BLaER1 (cell line): Measurements from ENCODE around the gene MAEA.

Source experiments
- H3K27ac ChIP-seq: shearing (Covaris generic); formaldehyde crosslinking; 2 replicates; pipeline ENCODE4 v1.8.1; 2022
- H3K27me3 ChIP-seq: shearing (Covaris generic); formaldehyde crosslinking; 2 replicates; pipeline ENCODE4 v1.8.1; 2022
- H3K36me3 ChIP-seq: shearing (Covaris generic); formaldehyde crosslinking; 2 replicates; pipeline ENCODE4 v1.8.1; 2022
- H3K4me1 ChIP-seq: shearing (Covaris generic); formaldehyde crosslinking; 2 replicates; pipeline ENCODE4 v1.8.1; 2022
- H3K4me2 ChIP-seq: shearing (Covaris generic); formaldehyde crosslinking; 2 replicates; pipeline ENCODE4 v1.8.1; 2022
- H3K4me3 ChIP-seq: shearing (Covaris generic); formaldehyde crosslinking; 2 replicates; pipeline ENCODE4 v1.8.1; 2022
- H3K9ac ChIP-seq: shearing (Covaris generic); formaldehyde crosslinking; 2 replicates; pipeline ENCODE4 v1.8.1; 2022
- H3K9me3 ChIP-seq: shearing (Covaris generic); formaldehyde crosslinking; 2 replicates; pipeline ENCODE4 v1.8.1; 2022
- H4K20me1 ChIP-seq: shearing (Covaris generic); formaldehyde crosslinking; 2 replicates; pipeline ENCODE4 v1.8.1; 2022
- Cebpa-rat ChIP-seq: shearing (Covaris generic); IDR thresholded peaks from 2 replicates; pipeline ENCODE4 v1.8.1; 2022

Gene MAEA

DNA sequence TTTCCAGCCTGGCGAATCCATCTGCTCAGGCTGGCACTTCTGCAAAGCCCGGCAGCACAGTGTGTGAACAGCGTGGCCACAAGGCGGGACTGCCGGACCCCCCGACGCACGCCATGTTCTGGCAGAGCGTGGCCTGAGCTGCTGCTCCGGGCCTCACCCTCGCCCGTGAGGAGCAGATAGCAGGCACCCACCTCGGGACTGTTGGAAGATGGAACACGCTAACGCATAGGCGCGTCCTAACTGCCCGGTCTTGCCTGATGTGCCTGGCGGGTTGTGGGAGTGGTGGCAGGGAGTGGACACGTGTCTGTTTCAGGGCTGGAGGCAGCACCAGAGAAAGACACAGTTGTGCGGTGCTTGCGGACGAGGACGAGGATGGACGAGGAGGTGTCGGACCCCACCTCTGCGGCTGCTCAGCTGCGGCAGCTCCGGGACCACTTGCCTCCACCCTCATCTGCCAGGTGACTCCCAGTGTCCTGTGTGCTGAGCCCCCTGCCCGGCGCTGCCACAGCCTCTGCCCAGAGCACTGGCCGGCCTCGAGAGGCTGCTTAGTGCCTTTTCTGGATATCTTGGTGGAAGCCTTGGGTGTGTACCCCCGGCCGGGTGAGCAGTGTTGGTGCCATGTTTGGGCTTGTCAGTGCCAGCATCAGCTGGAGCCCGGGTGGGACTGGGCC lies 85.5 kb downstream of the MAEA start:
- Histone ChIP-seq H3K27ac (no peak overlapping the region; the same call in 1 of the 2 replicates), H4K20me1 (peaks cover 15% of the 10 kb centered on the region; the same call in 1 of the 2 replicates), H3K4me3 (no peak overlapping the region), H3K4me2 (peak overlapping the region; percentile 88; the same call in 1 of the 2 replicates), H3K9me3 (peaks cover 15% of the 10 kb centered on the region), H3K36me3 (peaks cover 15% of the 10 kb centered on the region; the same call in 1 of the 2 replicates), H3K4me1 (peaks cover 40% of the 10 kb centered on the region), H3K9ac (no peak overlapping the region), H3K27me3 (no peaks in the 10 kb centered on the region)
- TF ChIP-seq Cebpa-rat: no peak

DNA sequence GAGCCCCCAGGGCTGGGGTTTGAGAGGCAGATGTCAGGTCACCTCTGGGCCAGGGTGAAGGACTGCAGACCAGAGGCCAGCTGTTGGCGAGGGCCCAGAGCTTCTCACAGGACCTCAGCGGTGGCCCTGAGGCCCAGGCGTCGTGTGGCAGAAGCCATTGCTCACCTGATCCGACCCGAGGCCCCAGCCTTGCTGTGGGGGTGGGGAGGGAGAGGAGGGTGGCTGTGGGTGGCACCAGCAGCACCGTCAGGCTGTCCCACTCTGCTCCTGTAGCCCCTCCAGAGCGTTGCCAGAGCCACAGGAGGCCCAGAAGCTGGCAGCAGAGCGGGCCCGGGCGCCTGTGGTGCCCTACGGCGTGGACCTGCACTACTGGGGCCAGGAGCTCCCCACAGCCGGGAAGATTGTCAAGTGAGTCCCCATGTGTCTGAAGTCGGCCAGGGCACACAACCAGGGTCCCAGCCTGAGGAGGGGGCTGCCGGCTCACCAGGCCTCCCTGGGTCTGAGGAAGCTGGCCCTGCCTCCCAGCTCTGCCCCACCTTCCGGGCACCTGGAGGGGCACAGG lies 86.2 kb downstream of the MAEA start:
- H3K4me1 ChIP-seq: peaks cover 40% of the 10 kb centered on the region
- no peaks in the 10 kb centered on the region for H3K27me3 ChIP-seq
- H3K9ac ChIP-seq: peak overlapping the region; percentile 60; the same call in 1 of the 2 replicates
- H3K36me3 ChIP-seq: peaks cover 15% of the 10 kb centered on the region; the same call in 1 of the 2 replicates
- peaks cover 15% of the 10 kb centered on the region for H3K9me3 ChIP-seq
- peaks cover 15% of the 10 kb centered on the region; the same call in 1 of the 2 replicates for H4K20me1 ChIP-seq
- H3K4me3 ChIP-seq: no peak overlapping the region; the same call in 1 of the 2 replicates
- TF ChIP-seq Cebpa-rat: no peak
- peak overlapping the region; percentile 60 for H3K27ac ChIP-seq
- H3K4me2 ChIP-seq: peak overlapping the region; percentile 88

DNA sequence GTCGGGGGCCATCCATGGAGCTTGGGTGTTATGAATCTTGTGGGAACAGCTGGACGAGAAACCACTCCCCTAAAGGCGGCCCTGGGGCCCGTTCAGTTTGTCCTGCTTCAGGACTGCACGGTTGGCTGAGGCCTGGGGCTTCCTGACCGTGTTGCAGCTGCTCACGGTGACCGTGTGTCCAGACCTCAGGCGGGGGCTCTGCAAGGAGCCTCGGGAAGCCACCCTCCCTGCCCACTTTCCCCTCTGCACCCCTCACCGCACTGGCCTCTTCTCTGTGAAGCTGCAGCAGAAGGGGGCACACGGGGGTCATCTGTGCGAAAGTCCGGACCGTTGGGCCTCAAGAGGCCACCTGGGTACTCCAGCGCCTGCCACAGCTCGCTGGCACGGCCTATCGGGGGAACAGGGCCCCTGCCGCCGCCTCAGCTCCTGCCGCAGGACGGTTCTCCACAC lies 86.7 kb downstream of the MAEA start:
- peak overlapping the region; percentile 60 for H3K27ac ChIP-seq
- no peak for TF ChIP-seq Cebpa-rat
- H3K4me2 ChIP-seq: peak overlapping the region; percentile 88
- peaks cover 15% of the 10 kb centered on the region; the same call in 1 of the 2 replicates for H3K36me3 ChIP-seq
- H3K9me3 ChIP-seq: peaks cover 15% of the 10 kb centered on the region
- H3K9ac ChIP-seq: peak overlapping the region; percentile 60; the same call in 1 of the 2 replicates
- H4K20me1 ChIP-seq: peaks cover 15% of the 10 kb centered on the region; the same call in 1 of the 2 replicates
- H3K4me3 ChIP-seq: no peak overlapping the region; the same call in 1 of the 2 replicates
- peaks cover 40% of the 10 kb centered on the region for H3K4me1 ChIP-seq
- no peaks in the 10 kb centered on the region for H3K27me3 ChIP-seq

DNA sequence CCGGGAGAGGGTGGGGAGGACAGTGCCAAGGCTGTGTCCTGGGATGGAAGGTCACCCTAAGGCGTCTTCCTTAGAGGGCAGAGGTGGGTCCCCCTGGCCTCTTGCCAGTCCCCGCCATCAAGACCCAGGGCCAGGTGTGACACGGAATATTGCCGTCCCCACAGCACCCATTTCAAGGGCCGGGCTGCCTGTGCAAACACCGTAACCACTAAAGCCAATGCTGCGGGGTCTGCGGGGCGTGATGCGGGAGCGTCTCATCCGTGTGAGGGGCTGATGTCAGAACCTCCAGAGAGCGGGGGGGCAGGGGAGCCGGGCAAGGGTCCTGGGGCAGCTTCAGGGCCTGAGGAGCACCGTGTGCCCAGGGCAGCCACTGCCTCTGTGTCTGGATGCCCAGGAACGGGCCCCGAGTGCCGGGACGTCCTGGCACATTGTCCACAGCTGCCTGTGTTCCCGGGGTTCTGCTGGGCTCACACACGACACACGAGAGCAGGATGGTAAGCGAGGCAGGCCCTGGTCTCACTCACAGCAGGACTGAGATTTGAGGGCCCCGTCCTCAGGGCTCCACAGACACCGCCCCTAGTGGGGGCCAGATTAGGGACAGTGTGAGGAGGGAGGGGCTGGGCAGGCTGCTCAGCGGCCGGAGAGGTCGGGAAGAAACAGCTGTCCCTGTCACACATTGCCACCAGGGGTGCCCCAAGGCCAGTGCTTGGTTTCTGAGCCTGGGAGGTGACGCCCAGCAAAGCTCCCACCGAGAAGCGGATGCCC lies 87.3 kb downstream of the MAEA start:
- H3K4me3 ChIP-seq: no peak overlapping the region; the same call in 1 of the 2 replicates
- H3K27ac ChIP-seq: peak overlapping the region; percentile 60
- H4K20me1 ChIP-seq: peaks cover 15% of the 10 kb centered on the region; the same call in 1 of the 2 replicates
- peaks cover 15% of the 10 kb centered on the region for H3K9me3 ChIP-seq
- H3K4me1 ChIP-seq: peaks cover 40% of the 10 kb centered on the region
- peak overlapping the region; percentile 88 for H3K4me2 ChIP-seq
- peak overlapping the region; percentile 60; the same call in 1 of the 2 replicates for H3K9ac ChIP-seq
- TF ChIP-seq Cebpa-rat: no peak
- peaks cover 15% of the 10 kb centered on the region; the same call in 1 of the 2 replicates for H3K36me3 ChIP-seq
- no peaks in the 10 kb centered on the region for H3K27me3 ChIP-seq

DNA sequence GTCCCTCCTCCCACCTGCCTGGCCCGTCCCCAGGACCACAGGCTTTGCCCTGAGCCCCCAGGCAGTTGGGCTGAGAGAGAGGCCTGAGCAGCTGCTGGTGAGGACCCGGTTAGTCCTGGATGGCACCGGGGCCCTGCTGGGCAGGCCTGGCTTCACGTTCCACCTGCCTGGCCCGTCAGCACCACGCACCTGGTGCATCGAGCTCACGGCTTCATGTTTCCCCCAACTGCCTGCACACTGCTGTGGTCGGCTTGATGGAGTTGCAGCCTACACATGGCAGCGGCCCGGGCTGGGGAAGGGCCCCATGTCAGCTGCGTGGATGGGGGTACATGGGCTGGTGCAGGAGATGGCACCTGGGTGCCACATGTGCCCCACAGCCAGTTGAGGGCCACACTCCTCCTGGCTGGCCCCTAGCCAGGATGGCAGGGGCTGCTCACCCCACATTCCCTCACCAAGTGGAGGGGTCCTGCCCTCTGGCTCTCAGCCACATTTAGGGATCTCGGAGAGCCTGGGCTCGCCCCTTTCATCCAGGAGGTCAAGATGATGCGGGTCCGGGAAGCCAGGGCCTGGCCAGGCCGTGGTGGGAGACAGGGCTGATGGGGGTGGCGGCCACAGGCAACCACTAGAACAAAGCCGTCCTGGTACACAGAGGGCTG lies 88.0 kb downstream of the MAEA start:
- Histone ChIP-seq H3K36me3 (0 out of 2 replicates have a peak, but pooled peaks cover 9% of the 10 kb centered on the region), H4K20me1 (peaks cover 15% of the 10 kb centered on the region; the same call in 1 of the 2 replicates), H3K9ac (no peak overlapping the region), H3K4me3 (no peak overlapping the region), H3K4me2 (peak overlapping the region; percentile 88), H3K27me3 (no peaks in the 10 kb centered on the region), H3K27ac (no peak overlapping the region), H3K9me3 (peaks cover 12% of the 10 kb centered on the region), H3K4me1 (peaks cover 40% of the 10 kb centered on the region)
- TF ChIP-seq Cebpa-rat: no peak

DNA sequence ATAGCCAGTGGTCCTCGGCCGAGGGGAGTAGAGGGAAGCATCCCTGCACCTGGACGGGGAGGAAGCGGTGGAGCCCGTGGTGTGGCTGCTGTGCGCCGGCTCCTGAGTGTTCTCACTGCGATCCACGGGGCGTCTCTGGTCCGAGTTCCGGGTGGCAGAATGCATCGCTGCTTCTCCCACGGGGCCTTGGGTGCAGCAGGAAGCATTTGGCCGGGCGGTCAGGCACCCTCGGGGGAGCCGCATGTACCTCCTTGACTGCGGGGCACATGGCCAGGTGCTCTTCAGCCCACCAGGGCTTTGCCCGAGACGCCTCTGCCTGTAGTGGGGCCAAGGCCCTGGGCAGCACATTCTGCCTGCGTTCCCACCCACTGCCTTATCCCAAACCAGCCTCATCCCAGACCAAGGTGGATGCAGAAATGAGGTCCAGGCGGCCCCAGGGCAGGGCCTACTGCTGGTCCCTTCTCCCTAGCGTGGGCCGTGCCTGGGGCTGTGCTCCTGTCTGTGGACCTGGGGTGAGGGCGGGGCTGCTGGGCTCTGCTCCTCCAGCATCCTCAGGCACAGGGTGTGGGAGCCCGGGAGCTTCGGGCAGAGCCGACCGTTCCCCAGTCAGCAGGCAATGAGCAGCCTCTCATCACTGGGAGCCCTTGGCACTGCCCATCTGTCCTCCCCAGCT lies 89.0 kb downstream of the MAEA start:
- H3K9me3 ChIP-seq: peaks cover 3% of the 10 kb centered on the region; the same call in 1 of the 2 replicates
- peaks cover 15% of the 10 kb centered on the region; the same call in 1 of the 2 replicates for H4K20me1 ChIP-seq
- 0 out of 2 replicates have a peak, but pooled peaks cover 2% of the 10 kb centered on the region for H3K36me3 ChIP-seq
- H3K9ac ChIP-seq: no peak overlapping the region
- no peak for TF ChIP-seq Cebpa-rat
- H3K27ac ChIP-seq: no peak overlapping the region
- peak overlapping the region; percentile 88 for H3K4me2 ChIP-seq
- no peak overlapping the region for H3K4me3 ChIP-seq
- H3K4me1 ChIP-seq: peaks cover 40% of the 10 kb centered on the region
- no peaks in the 10 kb centered on the region for H3K27me3 ChIP-seq

DNA sequence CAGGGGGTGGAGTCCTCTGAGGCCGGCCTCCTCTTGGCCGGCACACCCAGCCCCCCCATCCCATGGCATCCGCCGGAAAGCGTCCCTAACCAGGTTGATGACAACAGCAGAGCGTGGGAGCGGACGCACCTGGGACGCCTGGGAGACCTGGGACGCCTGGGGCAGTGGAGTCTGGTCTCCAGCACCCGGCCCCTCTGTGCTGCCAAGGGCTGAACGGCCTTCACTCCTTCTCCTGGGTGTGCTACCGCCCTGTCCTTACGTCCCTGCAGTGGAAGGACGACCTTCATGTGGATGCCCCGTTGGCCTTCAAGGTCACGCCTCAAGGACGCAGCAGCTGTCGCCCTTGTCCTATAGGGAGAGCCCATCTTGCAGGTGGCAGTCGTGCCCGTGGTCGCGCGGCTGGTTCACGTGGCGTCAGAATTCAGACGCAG lies 89.7 kb downstream of the MAEA start:
- H3K4me2 ChIP-seq: peak overlapping the region; percentile 88; the same call in 1 of the 2 replicates
- H3K27ac ChIP-seq: no peak overlapping the region
- H3K9ac ChIP-seq: no peak overlapping the region
- peaks cover 15% of the 10 kb centered on the region; the same call in 1 of the 2 replicates for H4K20me1 ChIP-seq
- H3K27me3 ChIP-seq: no peaks in the 10 kb centered on the region
- no peaks in the 10 kb centered on the region for H3K36me3 ChIP-seq
- no peaks in the 10 kb centered on the region for H3K9me3 ChIP-seq
- H3K4me1 ChIP-seq: peaks cover 40% of the 10 kb centered on the region
- TF ChIP-seq Cebpa-rat: no peak
- no peak overlapping the region for H3K4me3 ChIP-seq

DNA sequence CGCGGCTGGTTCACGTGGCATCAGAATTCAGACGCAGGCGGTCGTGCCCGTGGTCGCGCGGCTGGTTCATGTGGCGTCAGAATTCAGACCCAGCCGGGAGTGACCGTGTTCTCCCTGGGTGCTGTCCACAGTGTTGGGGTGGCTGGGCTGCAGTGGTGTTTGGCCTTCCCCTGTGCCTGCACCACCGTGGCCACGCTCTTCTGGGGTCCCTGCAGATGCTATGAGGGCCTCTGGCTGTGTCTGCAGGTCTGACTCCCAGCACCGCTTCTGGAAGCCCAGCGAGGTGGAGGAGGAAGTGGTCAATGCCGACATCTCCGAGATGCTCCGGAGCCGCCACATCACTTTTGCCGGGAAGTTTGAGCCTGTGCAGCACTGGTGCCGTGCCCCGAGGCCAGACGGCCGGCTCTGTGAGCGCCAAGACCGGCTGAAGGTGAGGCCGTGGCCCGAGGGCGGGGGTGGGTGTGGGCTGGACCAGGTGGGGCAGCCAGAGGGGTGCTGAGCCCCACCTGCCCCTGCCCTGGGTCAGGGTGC lies 90.2 kb downstream of the MAEA start:
- Histone ChIP-seq H3K36me3 (no peaks in the 10 kb centered on the region), H3K4me1 (peaks cover 40% of the 10 kb centered on the region), H3K4me2 (no peak overlapping the region), H3K9me3 (no peaks in the 10 kb centered on the region), H3K9ac (no peak overlapping the region), H3K27me3 (no peaks in the 10 kb centered on the region), H3K4me3 (no peak overlapping the region), H3K27ac (no peak overlapping the region), H4K20me1 (peaks cover 15% of the 10 kb centered on the region; the same call in 1 of the 2 replicates)
- TF ChIP-seq Cebpa-rat: no peak
